Measurements from ENCODE around the gene RAD51. TPM values are rescaled to one million over a fixed set of nuclear protein-coding genes. Genes with fewer than 3 reads are reported as not detected.

The RAD51 gene
- total and polyA plus RNA-seq, 9 of the 15 experiments (the other 6 are each of a cell fraction or from before 2014, with no cell fraction given) = 16.0 to 63.8 (median 34.6) TPM

GRCh38 chr15:40694688-40695468 lies at the start of gene RAD51 (continued):
- TF ChIP-seq ETS1 (conservative IDR thresholded peaks at IDR 0.05; ENCODE audit: control insufficient read depth, low read depth, low read length) (peak; percentile 83), TCF3 (CRISPR knock-in tag; IDR thresholded peaks at IDR 0.05) (peak; percentile 1; the same call in 1 of the 2 replicates), ASH1L (IDR thresholded peaks at IDR 0.05; ENCODE audit: borderline replicate concordance, low read depth, partially characterized antibody) (peak; percentile 29), SREBF1 (IDR thresholded peaks at IDR 0.05; ENCODE audit: borderline replicate concordance, low read depth, low read length) (no peak), ZBTB33 (CRISPR knock-in tag; IDR thresholded peaks at IDR 0.05) (peak; percentile 79), BRCA1 (IDR thresholded peaks at IDR 0.05) (no peak), BRCA1 (CRISPR knock-in tag; IDR thresholded peaks at IDR 0.05) (no peak), BCOR (IDR thresholded peaks at IDR 0.05) (peak; percentile 61), CBX8 (IDR thresholded peaks at IDR 0.05; ENCODE audit: borderline replicate concordance, extremely low read depth, low read depth, low read length, poor library complexity, severe bottlenecking) (no peak), ZNF644 (tag; IDR thresholded peaks at IDR 0.05; ENCODE audit: low read depth) (no peak), ZNF75A (CRISPR knock-in tag; IDR thresholded peaks at IDR 0.05) (no peak), CHD1 (IDR thresholded peaks at IDR 0.05; ENCODE audit: low read length) (peak; percentile 10), ATF3 (IDR thresholded peaks at IDR 0.05) (no peak), ATF3 (CRISPR knock-in tag; conservative IDR thresholded peaks at IDR 0.05) (no peak; the same call in 1 of the 2 replicates), NR1H2 (CRISPR knock-in tag; IDR thresholded peaks at IDR 0.05) (no peak), NCOA1 (IDR thresholded peaks at IDR 0.05; ENCODE audit: low read depth) (no peak), TGIF2 (CRISPR knock-in tag; IDR thresholded peaks at IDR 0.05) (peak; percentile 88; the same call in 1 of the 2 replicates), ZEB2 (IDR thresholded peaks at IDR 0.05) (no peak), BDP1 (IDR thresholded peaks at IDR 0.05; ENCODE audit: insufficient read depth, insufficient read length) (no peak), CBFB (CRISPR knock-in tag; IDR thresholded peaks at IDR 0.05) (0 out of 2 replicates have a peak, but pooled peaks have one; percentile 47), JUND (IDR thresholded peaks at IDR 0.05; ENCODE audit: borderline replicate concordance, low read depth, low read length) (0 out of 2 replicates have a peak, but pooled peaks have one; percentile 35), JUND (tag; IDR thresholded peaks at IDR 0.05; ENCODE audit: borderline replicate concordance, low read depth, low read length) (peak; percentile 25; the same call in 1 of the 3 replicates), ZNF133 (CRISPR knock-in tag; IDR thresholded peaks at IDR 0.05) (no peak), ZBTB1 (CRISPR knock-in tag; IDR thresholded peaks at IDR 0.05; ENCODE audit: borderline replicate concordance, low read depth) (peak; percentile 80; the same call in 1 of the 2 replicates)
